OCI-LY7 (cell line): ENCODE measurements around the gene SETD1B. TPM values are rescaled to one million over a fixed set of nuclear protein-coding genes. Genes with fewer than 3 reads are reported as not detected.

Experiments used
- BruUV-seq: library from RNA; stranded (reverse); fragments of 400-500 nt; replicated peaks from 2 replicates; lab custom pipeline; 2021; lab: Mats Ljungman, UMichigan
- CTCF ChIA-PET: fragments of 300-600 bp; sonication (Branson Sonifier 250); formaldehyde crosslinking; loops from one replicate; lab custom pipeline; 2022; ENCODE audit warnings: antibody characterized with exemption; ENCODE audit not compliant: unreplicated experiment; lab: Charles Lee
- POLR2A ChIA-PET: fragments of 300-600 bp; sonication (Branson Sonifier 250); formaldehyde crosslinking; loops from one replicate; lab custom pipeline; 2022; ENCODE audit warnings: antibody characterized with exemption; lab: Charles Lee
- DNase-seq: peaks from one replicate; pipeline ENCODE4 v3.0.0-alpha.2; 2015; ENCODE audit warnings: low spot score
- H2AFZ ChIP-seq: fragments of 200-600 bp; sonication (generic), shearing (Covaris generic); 2 replicates; pipeline ENCODE4 v1.6.1; 2014; ENCODE audit warnings: mild to moderate bottlenecking, antibody characterized with exemption, low read length, moderate library complexity
- H3K27ac ChIP-seq: fragments of 200-600 bp; sonication (generic); 2 replicates; pipeline ENCODE4 v1.5.1; 2014; ENCODE audit warnings: mixed run types, low read depth, mild to moderate bottlenecking, moderate library complexity, low read length, inconsistent platforms; ENCODE audit not compliant: poor library complexity, severe bottlenecking
- H3K36me3 ChIP-seq: fragments of 200-600 bp; sonication (generic); 2 replicates; pipeline ENCODE4 v1.6.1; 2014; ENCODE audit warnings: mild to moderate bottlenecking, antibody characterized with exemption, low read length, moderate library complexity, mixed read lengths; ENCODE audit not compliant: insufficient read depth
- H3K4me1 ChIP-seq: fragments of 200-600 bp; sonication (generic); 2 replicates; pipeline ENCODE4 v1.5.1; 2014; ENCODE audit warnings: mild to moderate bottlenecking, low read length; ENCODE audit not compliant: insufficient read depth, poor library complexity, severe bottlenecking
- H3K4me2 ChIP-seq: fragments of 200-600 bp; sonication (generic); 2 replicates; pipeline ENCODE4 v1.6.1; 2014; ENCODE audit warnings: mild to moderate bottlenecking, low read length
- H3K4me3 ChIP-seq: fragments of 200-600 bp; sonication (generic); 2 replicates; pipeline ENCODE4 v1.5.1; 2014; ENCODE audit warnings: mild to moderate bottlenecking, low read depth, low read length; ENCODE audit not compliant: poor library complexity, severe bottlenecking
- H3K79me2 ChIP-seq: fragments of 200-600 bp; sonication (generic); 2 replicates; pipeline ENCODE4 v1.6.1; 2016; ENCODE audit warnings: low read depth, mild to moderate bottlenecking, low read length, moderate library complexity, mixed read lengths; ENCODE audit not compliant: insufficient read depth
- H3K9me2 ChIP-seq: fragments of 200-600 bp; sonication (generic); 2 replicates; pipeline ENCODE4 v1.6.1; 2016; ENCODE audit warnings: mild to moderate bottlenecking, low read length, mixed read lengths; ENCODE audit not compliant: insufficient read depth
- H3K9me3 ChIP-seq: fragments of 200-600 bp; sonication (generic); 2 replicates; pipeline ENCODE4 v1.6.1; 2014; ENCODE audit warnings: mild to moderate bottlenecking, mixed run types, low read length, mixed read lengths
- H4K20me1 ChIP-seq: fragments of 200-600 bp; sonication (generic); 2 replicates; pipeline ENCODE4 v1.6.1; 2014; ENCODE audit warnings: mild to moderate bottlenecking, antibody characterized with exemption, low read length, moderate library complexity, mixed read lengths; ENCODE audit not compliant: insufficient read depth
- EZH2phosphoT487 ChIP-seq: fragments of 200-600 bp; sonication (generic); IDR thresholded peaks from 2 replicates; pipeline ENCODE4 v1.6.1; 2018; ENCODE audit warnings: low read depth, borderline replicate concordance, mild to moderate bottlenecking, mixed run types, antibody characterized with exemption, low read length, moderate library complexity, mixed read lengths
- intact Hi-C: fragments of 100-400 bp; cut with micrococcal nuclease; formaldehyde crosslinking; loops from one replicate; pipeline ENCODE4 v1.10.0; 2022; ENCODE audit not compliant: unreplicated experiment
- total RNA-seq, 2 experiments: library from RNA; depleted of rRNA in 1 of 2; stranded (reverse); fragments of >200 nt in 1 of 2; shearing (Covaris generic) in 1 of 2; gene quantifications; 2 replicates each; pipeline ENCODE4 v1.2.3, GENCODE V29; 2014 to 2022
- TF ChIP-seq, protein P1 (sequence below): fragments of 200-600 bp; sonication (generic); conservative IDR thresholded peaks from 2 replicates; pipeline ENCODE4 v1.5.1; 2014; ENCODE audit warnings: mild to moderate bottlenecking, antibody characterized with exemption, low read length, moderate library complexity, mixed read lengths

Gene SETD1B
- total RNA-seq, 2 experiments from 2014 or later: 4.7 to 22.5 TPM

- ChIA-PET CTCF (no interaction called here), POLR2A (no interaction called here)
- Histone ChIP-seq H2AFZ (no peak overlapping the region), H3K9me3 (no peaks in the 10 kb centered on the region), H3K27ac (no peak overlapping the region), H3K4me1 (no peaks in the 10 kb centered on the region), H3K4me2 (no peak overlapping the region), H3K79me2 (no peaks in the 10 kb centered on the region), H4K20me1 (no peaks in the 10 kb centered on the region; the same call in 1 of the 2 replicates), H3K9me2 (no peaks in the 10 kb centered on the region), H3K4me3 (no peak overlapping the region), H3K36me3 (peaks cover 75% of the 10 kb centered on the region; the same call in 1 of the 2 replicates)
- no peak for DNase-seq
- BruUV-seq: no TSS peak
- TF ChIP-seq EZH2phosphoT487: no peak
- TF ChIP-seq, protein P1, sequence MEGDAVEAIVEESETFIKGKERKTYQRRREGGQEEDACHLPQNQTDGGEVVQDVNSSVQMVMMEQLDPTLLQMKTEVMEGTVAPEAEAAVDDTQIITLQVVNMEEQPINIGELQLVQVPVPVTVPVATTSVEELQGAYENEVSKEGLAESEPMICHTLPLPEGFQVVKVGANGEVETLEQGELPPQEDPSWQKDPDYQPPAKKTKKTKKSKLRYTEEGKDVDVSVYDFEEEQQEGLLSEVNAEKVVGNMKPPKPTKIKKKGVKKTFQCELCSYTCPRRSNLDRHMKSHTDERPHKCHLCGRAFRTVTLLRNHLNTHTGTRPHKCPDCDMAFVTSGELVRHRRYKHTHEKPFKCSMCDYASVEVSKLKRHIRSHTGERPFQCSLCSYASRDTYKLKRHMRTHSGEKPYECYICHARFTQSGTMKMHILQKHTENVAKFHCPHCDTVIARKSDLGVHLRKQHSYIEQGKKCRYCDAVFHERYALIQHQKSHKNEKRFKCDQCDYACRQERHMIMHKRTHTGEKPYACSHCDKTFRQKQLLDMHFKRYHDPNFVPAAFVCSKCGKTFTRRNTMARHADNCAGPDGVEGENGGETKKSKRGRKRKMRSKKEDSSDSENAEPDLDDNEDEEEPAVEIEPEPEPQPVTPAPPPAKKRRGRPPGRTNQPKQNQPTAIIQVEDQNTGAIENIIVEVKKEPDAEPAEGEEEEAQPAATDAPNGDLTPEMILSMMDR: no peak
- intact Hi-C loops: no loop called here
Measured at GRCh38 chr12:121826318-121827150, 22.7 kb downstream of the SETD1B start.

- H4K20me1 ChIP-seq: no peaks in the 10 kb centered on the region; the same call in 1 of the 2 replicates
- no peak for DNase-seq
- H3K9me3 ChIP-seq: no peaks in the 10 kb centered on the region
- no peaks in the 10 kb centered on the region for H3K9me2 ChIP-seq
- BruUV-seq: no TSS peak
- H3K4me2 ChIP-seq: no peak overlapping the region
- no peaks in the 10 kb centered on the region for H3K4me1 ChIP-seq
- peaks cover 72% of the 10 kb centered on the region; the same call in 1 of the 2 replicates for H3K36me3 ChIP-seq
- no peaks in the 10 kb centered on the region for H3K79me2 ChIP-seq
- H2AFZ ChIP-seq: no peak overlapping the region
- TF ChIP-seq, protein P1: no peak
- TF ChIP-seq EZH2phosphoT487: no peak
- H3K27ac ChIP-seq: no peak overlapping the region
- H3K4me3 ChIP-seq: no peak overlapping the region
- ChIA-PET POLR2A (no interaction called here), CTCF (no interaction called here)
- intact Hi-C loops: no loop called here
Measured at GRCh38 chr12:121827351-121828099, 23.7 kb downstream of the SETD1B start.
